Epithelial cell of esophagus (primary cell): ENCODE results near the gene SART1.
"Not testable (repeated sequence)": the region's sequence is repeated elsewhere in the genome, so short reads cannot be mapped to it uniquely, and the experiment has no call there.

Experiments used
- DNase-seq: peaks from one replicate; pipeline ENCODE4 v3.0.0; 2010; ENCODE audit warnings: low read depth
- H3K4me3 ChIP-seq: 2 replicates; pipeline ENCODE4 v1.5.1; 2011; ENCODE audit warnings: mild to moderate bottlenecking, low read length, control low read depth
- TF ChIP-seq, protein P1 (sequence below): IDR thresholded peaks from 2 replicates; pipeline ENCODE4 v1.5.1; 2011; ENCODE audit warnings: low read depth, mild to moderate bottlenecking, low read length, control low read depth, inconsistent platforms; ENCODE audit not compliant: insufficient read depth; ENCODE audit errors: missing control alignments

The SART1 gene

DNA sequence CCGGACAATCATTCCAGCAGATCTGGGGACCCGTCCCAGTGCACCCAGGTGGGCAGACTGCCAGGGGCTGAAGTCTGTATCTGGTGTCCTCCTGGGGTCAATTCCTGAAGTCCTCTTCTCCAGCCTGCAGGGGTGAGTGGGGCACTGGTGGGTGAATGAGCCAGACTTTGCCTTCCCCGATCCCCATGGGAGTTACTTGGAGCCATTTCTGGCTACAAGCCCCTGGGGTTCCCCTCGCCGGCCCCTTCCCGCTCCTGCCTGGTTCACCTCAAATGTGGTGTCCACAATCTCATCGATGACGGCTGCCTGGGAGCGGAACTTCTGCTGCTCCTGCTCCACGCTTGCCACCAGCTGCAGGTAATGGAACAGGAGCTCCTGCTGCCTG is 55.3 kb downstream of the SART1 start:
- TF ChIP-seq, protein P1, sequence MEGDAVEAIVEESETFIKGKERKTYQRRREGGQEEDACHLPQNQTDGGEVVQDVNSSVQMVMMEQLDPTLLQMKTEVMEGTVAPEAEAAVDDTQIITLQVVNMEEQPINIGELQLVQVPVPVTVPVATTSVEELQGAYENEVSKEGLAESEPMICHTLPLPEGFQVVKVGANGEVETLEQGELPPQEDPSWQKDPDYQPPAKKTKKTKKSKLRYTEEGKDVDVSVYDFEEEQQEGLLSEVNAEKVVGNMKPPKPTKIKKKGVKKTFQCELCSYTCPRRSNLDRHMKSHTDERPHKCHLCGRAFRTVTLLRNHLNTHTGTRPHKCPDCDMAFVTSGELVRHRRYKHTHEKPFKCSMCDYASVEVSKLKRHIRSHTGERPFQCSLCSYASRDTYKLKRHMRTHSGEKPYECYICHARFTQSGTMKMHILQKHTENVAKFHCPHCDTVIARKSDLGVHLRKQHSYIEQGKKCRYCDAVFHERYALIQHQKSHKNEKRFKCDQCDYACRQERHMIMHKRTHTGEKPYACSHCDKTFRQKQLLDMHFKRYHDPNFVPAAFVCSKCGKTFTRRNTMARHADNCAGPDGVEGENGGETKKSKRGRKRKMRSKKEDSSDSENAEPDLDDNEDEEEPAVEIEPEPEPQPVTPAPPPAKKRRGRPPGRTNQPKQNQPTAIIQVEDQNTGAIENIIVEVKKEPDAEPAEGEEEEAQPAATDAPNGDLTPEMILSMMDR: no peak
- DNase-seq: no peak
- H3K4me3 ChIP-seq: no peak overlapping the region

DNA sequence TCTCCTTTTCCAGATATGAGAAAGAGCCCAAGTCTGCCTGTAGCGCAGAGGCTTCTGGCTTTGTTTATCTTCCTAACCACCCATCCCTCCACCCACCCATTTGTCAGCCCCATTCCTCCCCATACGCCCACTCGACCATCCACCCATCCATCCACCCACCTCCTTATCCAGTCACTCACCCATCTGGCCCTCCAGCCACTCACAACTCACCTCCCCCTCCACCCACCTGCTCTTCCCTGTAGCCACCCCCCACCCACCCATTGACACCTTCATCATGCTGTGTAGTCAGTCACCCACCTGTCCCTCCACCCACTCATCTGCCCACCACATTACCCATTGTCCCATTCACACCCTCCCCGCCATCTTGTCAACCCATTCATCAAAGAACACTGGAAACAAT is 55.8 kb downstream of the SART1 start:
- no peak for DNase-seq
- TF ChIP-seq, protein P1: no peak

DNA sequence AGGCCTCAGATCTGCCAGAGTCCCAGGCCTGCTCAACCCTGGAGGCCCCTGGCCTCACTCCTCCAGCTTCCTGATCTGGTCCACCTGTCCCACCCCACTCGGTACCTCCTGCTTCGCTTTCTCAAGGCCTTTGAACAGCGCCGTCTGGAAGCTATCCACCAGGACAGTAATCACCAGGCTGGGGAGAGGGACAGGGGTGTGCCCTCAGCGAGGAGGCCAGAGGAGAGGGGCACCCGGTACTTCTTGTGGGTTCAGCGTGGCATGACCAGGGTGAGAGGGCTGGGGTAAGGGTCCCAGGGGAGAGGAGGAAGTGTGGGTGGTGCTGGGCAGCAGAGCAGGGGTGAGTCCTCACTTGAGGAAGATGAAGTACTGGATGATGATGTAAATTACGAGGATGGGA is 58.7 kb downstream of the SART1 start:
- no peak overlapping the region for H3K4me3 ChIP-seq
- DNase-seq: no peak
- TF ChIP-seq, protein P1: no peak

More for the DNA sequence above, 55.8 kb downstream of the SART1 start:
- H3K4me3 ChIP-seq: no peak overlapping the region

DNA sequence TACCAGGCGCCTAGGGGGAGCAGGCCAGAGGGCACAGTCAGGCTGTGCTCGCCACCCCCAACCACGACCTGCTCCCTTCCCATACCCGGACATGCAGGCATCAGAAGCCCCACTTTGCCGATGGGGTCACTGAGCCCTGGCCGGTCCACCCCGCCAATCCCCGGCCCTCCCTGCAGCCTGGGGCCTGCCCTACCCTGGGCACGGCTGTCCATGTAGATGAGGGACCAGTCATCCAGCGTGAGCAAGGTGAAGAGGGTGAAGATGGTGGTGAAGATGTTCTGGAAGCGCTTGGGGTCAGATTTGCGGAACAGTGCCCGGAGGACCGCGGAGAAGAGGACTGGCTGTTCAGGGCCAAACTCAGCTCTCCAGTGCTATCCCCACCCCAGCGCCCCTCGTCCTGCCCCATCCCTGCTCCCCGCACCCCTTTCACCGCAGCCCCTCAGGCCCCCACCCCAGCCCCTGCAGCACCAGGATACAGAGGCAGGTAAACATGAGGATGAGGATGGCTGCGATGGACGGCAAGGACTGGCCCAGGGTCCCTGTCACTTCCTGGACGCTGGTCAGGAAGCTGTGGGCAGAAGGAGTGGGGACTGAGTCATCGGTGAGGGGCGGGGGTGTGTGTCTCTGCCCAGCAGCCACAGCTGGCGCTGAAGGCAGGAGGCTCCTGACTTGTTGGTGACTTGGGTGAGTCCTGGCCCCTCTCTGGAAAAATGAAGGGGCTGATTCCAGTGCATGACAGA is 59.3 kb downstream of the SART1 start:
- DNase-seq: peak; percentile 74
- TF ChIP-seq, protein P1: no peak
- no peak overlapping the region for H3K4me3 ChIP-seq

DNA sequence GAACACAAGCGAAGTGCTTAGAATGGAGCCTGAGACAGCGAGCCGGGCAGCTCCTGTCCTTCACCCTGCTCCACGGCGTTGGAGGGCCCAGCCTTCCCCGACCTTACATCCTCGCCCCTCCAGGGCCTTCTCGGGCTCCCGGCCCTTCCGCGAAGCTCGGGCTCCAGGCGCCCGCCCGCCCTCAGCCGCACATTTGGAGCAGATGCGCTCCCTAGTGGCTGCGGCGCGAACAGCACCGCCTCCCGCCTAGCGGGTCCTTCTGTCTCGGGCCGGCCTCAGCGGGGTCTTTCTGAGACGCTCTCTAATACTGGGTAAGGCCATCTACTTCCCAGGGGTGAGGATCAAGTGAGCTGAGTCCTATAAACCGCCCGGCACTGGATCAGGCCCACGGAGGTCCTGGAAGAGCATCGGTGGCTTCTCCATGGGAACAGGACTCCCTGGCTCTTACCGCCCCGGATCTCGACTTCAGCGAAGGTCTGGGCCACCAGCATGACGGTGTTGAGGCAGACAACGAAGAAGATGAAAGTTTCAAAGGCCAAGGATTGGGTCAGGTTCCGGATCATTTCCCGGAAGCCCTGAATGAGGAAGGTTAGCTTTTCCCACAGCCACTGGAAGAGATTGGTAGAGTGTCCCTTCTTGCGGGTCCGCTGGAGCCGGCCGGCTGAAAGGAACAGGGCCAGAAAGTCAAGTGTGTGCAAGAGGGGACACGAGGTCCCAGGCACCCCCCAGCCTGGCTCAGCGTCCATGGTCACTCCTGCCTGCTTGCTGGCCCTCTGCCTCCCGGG is 61.1 kb downstream of the SART1 start:
- TF ChIP-seq, protein P1: peak; percentile 82
- DNase-seq: peak; percentile 58
- H3K4me3 ChIP-seq: no peak overlapping the region

DNA sequence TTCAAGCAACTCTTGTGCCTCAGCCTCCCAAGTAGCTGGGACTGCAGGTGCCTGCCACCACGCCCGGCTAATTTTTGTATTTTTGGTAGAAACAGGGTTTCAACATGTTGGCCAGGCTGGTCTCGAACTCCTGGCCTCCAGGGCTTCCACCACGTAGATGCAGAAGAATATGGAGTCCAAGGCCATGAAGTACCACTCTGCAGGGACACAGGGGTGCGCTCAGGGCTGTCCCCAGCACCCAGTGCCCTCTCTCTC is 61.6 kb downstream of the SART1 start:
- not testable (repeated sequence) for H3K4me3 ChIP-seq, DNase-seq

DNA sequence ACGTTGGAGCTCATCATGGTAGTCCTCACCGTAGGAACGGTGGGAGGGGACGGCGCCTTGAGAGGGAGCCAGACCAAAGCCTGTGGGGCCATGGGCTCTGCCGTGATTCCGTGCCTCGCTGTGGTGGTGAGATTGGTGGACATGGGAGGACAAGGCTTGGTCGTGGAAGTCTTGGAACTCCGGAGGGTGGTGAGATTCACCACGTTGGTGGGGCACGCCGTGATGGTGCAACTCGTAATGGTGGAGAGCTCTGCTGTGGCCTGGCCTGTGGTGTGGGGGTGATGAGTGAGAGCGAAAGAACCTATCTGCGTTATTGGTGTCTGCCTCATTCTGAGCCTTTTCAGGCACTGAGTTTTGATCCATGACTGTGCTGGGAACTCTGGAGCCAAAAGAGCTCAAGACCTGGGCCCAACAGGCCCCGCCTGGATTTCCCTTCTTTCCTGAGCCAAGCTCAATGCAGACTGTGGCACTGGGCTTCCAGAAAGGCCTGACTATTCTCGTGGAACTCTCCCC is 64.5 kb downstream of the SART1 start, which contains the start of gene CATSPER1:
Gene CATSPER1, minus strand, starts transcription at position 463 of the 513 bp plus-strand sequence. Its CDS starts 100 bp downstream, at position 363.
- H3K4me3 ChIP-seq: no peak within 1 kb of the TSS
- TF ChIP-seq, protein P1: no peak
- no peak for DNase-seq
